Adrenal gland (tissue), 5 donors: ENCODE measurements around the gene GNB5.

Source experiments
- CTCF ChIP-seq, 6 experiments: fragments of 450-650 bp in 4 of 6; fragments of 200-600 bp in 2 of 6; sonication (generic) in 1 of 6; IDR thresholded peaks; 1 replicate in 5 of 6; 2 replicates in 1 of 6; pipeline versions ENCODE4 v1.5.1 to v1.8.0; 2016 to 2021; ENCODE audit warnings: antibody characterized with exemption in 6 of 6, mild to moderate bottlenecking in 2 of 6, moderate library complexity in 1 of 6
- POLR2A ChIP-seq, 2 donors: fragments of 450-650 bp; IDR thresholded peaks; one replicate each; pipeline ENCODE4 v1.6.1; 2017; ENCODE audit warnings: antibody characterized with exemption in 2 of 2, mild to moderate bottlenecking in 2 of 2, moderate library complexity in 1 of 2
- donor health status: DM: no; HTN: no; CAD: no.

- TF ChIP-seq POLR2A (IDR thresholded peaks at IDR 0.05) = no peak
- TF ChIP-seq CTCF (IDR thresholded peaks at IDR 0.05) = no peak
Observed at GRCh38 chr15:52180196-52180835, 10.9 kb downstream of the GNB5 start.
